ENCODE measurements around the gene EME1. TPM values are rescaled to one million over a fixed set of nuclear protein-coding genes. Genes with fewer than 3 reads are reported as not detected.

EME1 gene
- total and polyA plus RNA-seq, 2 of the 13 experiments (the other 11 are each of a cell fraction or from before 2014, with no cell fraction given) = 20.7 to 24.6 TPM

- TF ChIP-seq REST (IDR thresholded peaks at IDR 0.05; ENCODE audit: borderline replicate concordance in 1 of 2, low read depth in 1 of 2, low read length in 2 of 2) (peak in 1 of 2 experiments; percentile 60; a peak in 1 of 4 replicates), ZNF350 (CRISPR knock-in tag; IDR thresholded peaks at IDR 0.05; ENCODE audit: borderline replicate concordance, low read depth) (peak; percentile 98), RFX3 (CRISPR knock-in tag; IDR thresholded peaks at IDR 0.05) (peak; percentile 46; the same call in 1 of the 2 replicates), ZNF792 (CRISPR knock-in tag; IDR thresholded peaks at IDR 0.05) (peak; percentile 99), SP5 (CRISPR knock-in tag; IDR thresholded peaks at IDR 0.05; ENCODE audit: borderline replicate concordance, low read depth) (peak; percentile 70), AKAP8 (CRISPR knock-in tag; IDR thresholded peaks at IDR 0.05) (peak; percentile 92), ETS1 (CRISPR knock-in tag; IDR thresholded peaks at IDR 0.05) (peak; percentile 95; the same call in 1 of the 2 replicates), MIER3 (CRISPR knock-in tag; IDR thresholded peaks at IDR 0.05; ENCODE audit: borderline replicate concordance) (peak; percentile 100), E2F1 (CRISPR knock-in tag; IDR thresholded peaks at IDR 0.05) (0 out of 2 replicates have a peak, but pooled peaks have one; percentile 55), ZNF17 (CRISPR knock-in tag; IDR thresholded peaks at IDR 0.05) (no peak), ZNF556 (CRISPR knock-in tag; IDR thresholded peaks at IDR 0.05; ENCODE audit: borderline replicate concordance) (peak; percentile 99), TCF7 (IDR thresholded peaks at IDR 0.05; ENCODE audit: low read depth) (no peak), CBFB (CRISPR knock-in tag; IDR thresholded peaks at IDR 0.05) (peak; percentile 99), NFE2L1 (CRISPR knock-in tag; IDR thresholded peaks at IDR 0.05; ENCODE audit: borderline replicate concordance) (peak; percentile 82; the same call in 1 of the 2 replicates), ZNF83 (CRISPR knock-in tag; IDR thresholded peaks at IDR 0.05; ENCODE audit: borderline replicate concordance) (peak; percentile 97), ZBTB14 (CRISPR knock-in tag; IDR thresholded peaks at IDR 0.05) (peak; percentile 64; the same call in 1 of the 2 replicates), PRMT3 (CRISPR knock-in tag; IDR thresholded peaks at IDR 0.05; ENCODE audit: borderline replicate concordance, low read depth) (peak; percentile 93; the same call in 1 of the 2 replicates), RFXAP (CRISPR knock-in tag; IDR thresholded peaks at IDR 0.05; ENCODE audit: borderline replicate concordance) (peak; percentile 97), TAF15 (IDR thresholded peaks at IDR 0.05; ENCODE audit: low read depth, low read length, poor library complexity, severe bottlenecking) (no peak), RARG (CRISPR knock-in tag; IDR thresholded peaks at IDR 0.05; ENCODE audit: low read depth) (no peak; the same call in 1 of the 2 replicates), MEIS2 (CRISPR knock-in tag; IDR thresholded peaks at IDR 0.05) (peak; percentile 92; the same call in 1 of the 2 replicates), CENPX (CRISPR knock-in tag; IDR thresholded peaks at IDR 0.05) (no peak)
These were observed 24.3 kb downstream of the EME1 start, which contains the start of gene LRRC59 (continued) for GRCh38 chr17:50397111-50397918.
